Midbrain (tissue), 1 donor: ENCODE measurements around the gene MEGF6.
A peak's percentile ranks its signal among the peaks of the same experiment; 100 is the strongest.

ENCODE experiments used
- DNase-seq: peaks from one replicate; lab custom pipeline; 2025; lab: John Stamatoyannopoulos, UW

MEGF6 gene

DNA sequence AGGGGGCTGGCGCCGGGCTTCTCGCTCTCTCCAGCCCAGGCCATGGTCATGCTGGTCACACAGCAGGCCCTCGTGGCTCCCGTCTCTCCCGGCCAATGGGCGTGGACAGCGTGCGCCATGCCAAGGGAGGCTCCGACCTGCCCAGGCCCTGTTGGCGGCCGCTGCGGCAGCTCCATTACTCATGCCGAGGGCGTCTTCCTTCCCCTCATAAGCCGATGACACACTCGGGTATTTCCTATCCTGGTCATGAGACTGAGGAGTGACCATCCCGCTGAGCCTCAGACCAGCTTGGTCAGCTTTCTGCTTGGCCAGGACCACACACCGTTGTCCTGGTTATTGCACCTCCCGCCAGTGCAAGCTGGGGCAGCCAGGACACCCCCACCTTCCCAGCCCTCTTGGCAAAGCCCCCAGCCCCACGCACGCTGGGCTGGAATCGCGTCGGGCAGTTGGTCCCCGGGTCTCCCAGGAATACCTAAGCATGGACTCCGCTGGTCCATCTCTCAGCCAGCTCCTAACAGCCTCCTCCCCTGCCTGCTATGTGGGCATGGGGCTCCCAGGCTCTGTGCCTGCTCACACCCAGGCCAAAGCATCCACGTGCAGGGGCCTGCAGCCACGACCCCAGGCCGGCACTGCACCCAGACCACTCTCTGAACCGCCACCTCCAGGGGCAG, 107.0 kb downstream of the MEGF6 start:
- peak; percentile 70 for DNase-seq

DNA sequence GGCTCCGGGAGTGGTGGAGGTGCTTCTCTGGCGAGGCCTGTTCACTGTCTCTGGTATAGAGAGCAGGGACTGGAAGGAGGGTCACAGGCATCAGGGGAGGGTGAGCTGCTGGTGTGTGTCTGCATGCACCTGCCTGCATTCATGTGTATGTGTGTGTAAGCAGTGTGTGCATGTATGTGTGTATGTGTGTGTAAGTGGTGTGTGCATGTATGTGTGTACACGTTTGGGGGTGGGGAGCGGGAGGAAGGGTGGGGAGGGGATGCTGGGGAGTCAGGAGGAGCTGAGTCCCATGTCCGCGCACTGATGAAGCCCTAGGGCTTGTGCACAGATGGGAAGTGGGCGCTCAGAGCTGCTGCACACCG, 107.8 kb downstream of the MEGF6 start:
- no peak for DNase-seq

DNA sequence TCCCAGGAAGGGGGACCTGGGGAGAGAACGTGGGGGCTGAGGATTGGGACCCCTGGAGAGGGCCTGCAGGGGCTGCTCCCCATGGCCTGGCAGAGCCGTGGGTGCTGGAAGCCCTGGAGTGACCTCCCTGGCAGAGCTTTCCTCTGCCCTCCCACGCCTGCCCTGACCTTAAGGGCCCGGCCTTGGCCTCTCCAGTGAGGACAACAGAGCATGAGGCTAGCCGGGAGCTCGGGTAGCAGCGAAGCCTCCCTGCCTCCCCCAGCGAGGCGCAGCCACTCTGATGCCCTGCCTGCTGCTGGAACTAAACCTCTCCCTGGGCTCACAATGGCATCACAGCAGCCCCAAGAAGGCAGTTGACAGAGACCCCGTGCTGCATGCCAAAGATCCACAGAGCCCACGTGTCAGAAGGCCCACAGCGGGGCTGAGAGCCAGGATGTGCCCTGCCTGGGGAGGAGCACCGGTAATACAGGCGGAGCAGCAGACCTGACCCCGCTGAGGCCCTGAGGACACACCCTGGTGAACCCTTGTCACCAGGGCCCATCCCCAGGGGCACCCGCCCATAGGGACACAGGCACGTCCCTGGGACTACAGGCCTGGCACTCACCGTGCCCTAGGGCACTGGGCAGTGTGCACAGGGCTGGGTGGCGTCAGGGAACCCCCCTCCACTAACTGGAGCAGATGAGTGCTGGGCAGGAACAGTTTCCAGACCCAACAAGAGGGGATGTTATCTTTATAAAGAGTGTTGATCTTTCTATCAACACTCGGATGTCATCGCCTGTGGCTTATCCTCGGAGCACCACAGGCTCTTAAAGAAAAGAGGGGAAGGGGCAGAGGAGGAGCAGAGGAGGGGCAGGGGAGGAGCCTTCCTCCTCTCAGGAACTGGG, 108.4 kb downstream of the MEGF6 start:
- no peak for DNase-seq

DNA sequence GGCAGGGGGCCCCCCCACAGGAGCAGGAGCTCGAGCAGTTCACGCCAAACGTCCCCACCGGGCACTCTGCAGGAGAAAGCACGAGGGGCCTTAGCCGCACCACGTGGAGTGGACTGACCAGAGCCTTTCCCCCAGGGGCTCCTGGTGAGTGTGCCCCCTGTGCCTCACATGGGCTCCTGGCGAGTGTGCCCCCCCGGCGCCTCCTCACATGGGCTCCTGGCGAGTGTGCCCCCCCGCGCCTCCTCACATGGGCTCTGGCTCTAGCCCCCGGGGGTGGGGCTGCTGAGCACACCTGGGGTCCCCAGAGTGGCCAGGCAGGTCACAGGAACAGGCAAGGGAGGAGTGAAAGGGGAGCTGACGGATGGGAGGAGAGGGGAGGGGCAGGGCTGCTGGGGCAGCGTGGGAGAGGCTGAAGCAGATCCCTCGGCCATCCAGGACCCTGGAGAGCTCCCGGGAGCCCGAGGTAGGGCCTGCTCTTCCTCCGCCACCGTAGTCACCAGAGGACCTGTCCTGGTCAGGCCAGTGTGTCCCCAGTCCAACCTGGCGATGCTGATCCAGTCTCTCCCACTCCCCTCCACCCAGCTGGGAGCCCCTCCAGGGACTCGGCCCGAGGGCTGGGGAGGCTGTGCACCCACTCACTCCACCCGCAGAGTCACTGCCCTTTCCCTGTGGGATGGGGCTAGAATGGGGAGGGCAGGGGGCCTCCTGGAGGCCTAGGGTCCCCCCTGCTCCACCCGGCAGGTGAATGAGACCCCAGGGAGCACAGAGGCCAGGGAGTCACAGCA, 109.3 kb downstream of the MEGF6 start:
- no peak for DNase-seq

DNA sequence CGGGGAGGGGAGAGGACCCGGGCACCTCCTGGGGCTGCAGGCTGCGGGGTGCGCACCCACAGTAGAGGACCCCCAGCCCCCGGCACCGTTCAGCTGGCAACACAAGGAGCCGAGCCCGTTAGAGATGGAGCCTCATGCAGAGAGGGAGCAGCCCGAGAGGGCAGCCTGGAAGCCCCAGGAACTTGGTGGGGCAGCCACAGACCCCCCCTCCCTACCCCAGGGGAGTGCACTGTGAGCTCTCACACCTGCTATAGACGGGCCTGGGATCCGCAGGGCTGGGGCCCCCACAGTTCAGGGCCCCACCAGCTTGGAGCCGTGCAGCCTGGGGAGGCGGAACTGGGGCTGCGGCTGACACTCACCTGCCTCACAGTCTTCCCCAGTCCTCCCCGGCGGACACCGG, 109.9 kb downstream of the MEGF6 start:
- no peak for DNase-seq

DNA sequence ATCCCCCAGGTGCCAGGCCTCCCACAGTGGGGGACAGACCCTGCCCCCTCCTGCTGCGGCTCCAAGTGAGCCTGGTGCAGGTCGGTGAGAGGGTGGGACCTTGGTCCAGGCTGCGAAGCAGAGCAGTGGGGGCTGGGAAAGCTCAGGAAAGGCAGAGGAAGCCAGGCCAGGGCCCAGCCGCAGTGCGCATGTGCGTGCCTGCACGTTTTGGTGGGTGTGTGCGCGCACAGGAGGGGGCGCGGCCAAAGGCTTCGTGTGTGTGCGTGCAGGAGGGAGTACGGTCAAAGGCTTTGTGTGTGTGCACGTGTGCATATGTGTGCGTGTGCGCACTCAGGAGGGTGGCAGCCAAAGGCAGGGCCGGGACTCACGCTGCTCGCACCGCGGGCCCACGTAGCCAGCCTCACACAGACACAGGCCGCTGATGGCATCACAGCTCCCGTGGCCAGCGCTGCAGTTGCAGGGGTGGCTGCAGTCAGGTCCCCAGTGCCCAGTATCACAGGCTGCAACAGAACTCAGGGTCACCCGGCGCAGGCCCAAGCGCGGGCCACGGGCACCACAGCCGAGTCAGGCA, 111.0 kb downstream of the MEGF6 start:
- no peak for DNase-seq

DNA sequence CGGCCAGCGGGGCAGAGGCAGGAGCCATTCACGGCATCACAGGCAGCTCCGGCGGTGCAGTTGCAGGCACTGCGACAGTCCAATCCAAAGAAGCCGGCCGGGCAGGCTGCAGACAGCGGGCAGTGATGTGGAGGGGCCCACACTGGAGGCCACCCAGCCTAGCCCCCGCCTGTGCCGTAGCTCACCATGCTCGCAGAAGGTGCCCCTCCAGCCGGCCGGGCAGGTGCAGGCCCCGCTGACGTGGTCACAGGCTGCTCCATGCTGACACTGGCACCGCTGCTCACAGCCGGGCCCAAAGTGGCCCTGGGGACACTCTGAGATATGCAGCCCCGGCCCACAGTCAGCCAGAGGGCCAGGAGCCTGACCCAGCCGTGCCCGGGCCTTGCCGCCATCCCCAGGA, 111.7 kb downstream of the MEGF6 start:
- no peak for DNase-seq

DNA sequence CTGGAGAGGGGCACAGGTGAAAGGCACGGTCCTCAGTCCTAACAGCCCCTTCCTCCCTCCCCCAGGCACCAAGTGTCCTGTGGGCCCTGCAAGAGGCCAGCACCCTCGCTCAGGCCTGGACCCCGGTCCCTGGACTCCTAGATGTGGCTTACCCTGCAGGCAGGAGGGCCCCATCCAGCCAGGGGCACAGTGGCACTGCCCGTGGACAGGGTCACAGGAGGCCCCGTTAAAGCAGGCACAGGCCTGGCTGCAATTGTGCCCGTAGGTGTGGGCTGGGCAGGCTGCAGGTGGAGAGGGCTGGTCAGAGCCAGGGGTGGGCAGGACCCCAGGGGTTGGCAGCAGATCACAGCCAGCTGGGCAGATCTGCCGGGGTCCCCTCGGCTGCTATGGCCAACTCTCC, 112.3 kb downstream of the MEGF6 start:
- no peak for DNase-seq

DNA sequence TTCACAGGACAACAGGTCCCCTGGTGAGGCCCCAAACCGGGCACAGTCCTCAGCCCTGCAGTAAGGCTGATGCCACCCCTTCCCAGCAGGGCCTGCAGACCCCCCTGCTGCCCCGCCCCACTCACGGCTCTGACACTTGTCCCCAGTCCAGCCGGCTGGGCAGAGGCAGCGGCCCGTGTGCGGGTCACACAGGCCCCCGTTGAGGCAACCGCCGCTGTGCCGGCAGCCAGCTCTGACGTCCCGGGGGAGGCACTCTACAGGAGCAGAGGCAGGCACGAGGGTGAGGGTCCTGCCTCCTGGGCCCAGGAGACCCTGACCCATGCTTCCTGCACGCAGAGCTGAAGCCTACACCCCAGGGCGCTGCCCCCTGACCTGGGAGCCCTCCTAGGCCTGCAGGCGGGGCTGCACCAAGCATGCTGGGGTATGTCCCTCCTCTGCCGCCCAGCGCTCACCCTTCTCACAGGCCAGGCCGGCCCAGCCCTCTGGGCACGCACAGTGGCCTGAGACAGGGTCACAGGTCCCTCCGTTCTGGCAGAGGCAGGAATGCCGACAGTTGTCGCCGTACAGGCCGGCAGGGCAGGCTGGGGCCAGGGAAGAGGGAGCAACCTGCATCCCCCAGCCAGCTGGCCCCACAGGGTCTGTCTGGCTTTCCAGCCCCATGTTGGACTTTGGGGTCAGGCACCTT, 112.9 kb downstream of the MEGF6 start:
- DNase-seq, result no peak

DNA sequence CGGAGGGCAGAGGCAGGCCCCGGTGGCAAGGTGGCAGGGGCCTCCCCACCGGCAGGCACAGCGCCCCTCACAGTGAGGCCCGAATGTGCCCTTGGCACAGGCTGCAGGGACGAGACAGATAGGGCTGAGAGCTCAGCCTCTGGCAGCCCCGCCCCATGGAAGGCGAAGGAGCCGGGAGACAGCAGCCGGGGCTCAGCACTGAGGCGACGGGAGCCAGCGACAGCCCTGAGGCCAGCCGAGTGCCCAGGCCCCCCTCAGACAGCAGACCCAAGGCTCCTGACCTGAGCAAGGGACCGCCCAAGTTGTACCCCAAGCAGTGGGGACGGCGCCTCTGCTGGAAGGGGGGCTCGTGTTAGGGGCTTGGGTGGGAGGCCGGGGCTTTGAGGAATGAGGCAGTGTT, 113.8 kb downstream of the MEGF6 start:
- DNase-seq, result no peak

DNA sequence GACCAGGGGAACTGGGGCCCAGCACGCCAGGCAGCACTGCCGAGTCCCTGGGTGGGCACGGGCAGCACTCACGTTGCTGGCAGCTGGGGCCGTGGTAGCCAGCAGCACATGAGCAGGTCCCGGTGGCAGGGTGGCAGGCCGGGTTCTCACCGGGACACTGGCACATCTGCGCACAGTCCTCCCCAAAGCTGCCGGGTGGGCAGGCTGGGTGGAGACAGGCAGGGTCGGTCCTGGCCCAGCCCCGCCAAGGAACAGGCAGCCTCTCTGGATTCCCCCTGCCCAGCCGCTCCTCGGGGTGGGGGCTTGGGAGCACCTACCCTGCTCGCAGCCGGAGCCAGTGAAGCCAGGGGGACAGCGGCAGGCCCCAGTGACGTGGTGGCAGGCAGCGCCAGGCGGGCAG, 114.4 kb downstream of the MEGF6 start:
- no peak for DNase-seq

DNA sequence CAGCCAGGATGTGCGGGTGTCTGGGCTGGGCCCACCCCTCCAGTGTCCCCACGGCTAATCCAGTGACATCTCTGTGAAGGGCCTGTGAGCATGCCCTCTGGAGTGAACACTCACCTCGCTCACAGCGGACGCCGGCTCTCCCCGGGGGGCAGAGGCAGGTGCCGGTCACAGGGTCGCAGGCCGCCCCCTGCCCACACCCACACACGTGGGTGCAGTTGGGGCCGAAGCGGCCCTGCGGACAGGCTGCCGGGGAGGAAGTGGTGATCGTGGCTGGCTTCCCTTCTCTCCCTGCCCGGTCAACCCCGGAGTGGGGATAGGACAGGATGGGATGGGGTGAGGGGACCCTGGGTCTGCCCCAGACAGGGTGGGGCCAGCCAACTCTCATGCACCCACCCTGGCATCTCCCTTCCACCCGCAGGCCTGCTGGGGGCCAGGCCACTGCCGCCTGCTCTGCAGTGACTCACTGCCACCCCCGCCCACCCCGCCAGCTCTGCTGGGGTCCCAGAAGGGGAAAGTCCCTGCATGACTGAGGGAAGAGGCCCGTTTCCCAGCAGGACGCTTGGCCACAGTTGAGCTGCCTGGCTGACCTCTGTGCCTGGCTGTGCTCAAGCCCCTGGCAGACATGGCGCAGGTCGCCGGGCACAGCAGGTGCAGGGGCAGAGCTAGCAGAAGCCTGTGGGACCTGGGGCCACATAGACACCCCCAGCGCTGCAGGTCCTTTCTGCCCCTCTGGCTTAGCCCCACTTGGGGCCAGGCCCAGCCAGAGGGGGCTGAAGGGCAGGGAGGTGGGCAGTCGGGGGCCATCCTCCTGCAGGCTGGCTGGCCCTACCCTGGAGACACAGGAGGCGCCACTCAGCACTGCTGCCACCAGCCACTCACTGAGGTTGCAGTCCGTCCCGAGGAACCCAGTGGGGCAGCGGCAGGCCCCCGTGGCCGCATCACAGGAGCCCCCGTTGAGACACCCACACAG, 115.2 kb downstream of the MEGF6 start:
- DNase-seq, result no peak

DNA sequence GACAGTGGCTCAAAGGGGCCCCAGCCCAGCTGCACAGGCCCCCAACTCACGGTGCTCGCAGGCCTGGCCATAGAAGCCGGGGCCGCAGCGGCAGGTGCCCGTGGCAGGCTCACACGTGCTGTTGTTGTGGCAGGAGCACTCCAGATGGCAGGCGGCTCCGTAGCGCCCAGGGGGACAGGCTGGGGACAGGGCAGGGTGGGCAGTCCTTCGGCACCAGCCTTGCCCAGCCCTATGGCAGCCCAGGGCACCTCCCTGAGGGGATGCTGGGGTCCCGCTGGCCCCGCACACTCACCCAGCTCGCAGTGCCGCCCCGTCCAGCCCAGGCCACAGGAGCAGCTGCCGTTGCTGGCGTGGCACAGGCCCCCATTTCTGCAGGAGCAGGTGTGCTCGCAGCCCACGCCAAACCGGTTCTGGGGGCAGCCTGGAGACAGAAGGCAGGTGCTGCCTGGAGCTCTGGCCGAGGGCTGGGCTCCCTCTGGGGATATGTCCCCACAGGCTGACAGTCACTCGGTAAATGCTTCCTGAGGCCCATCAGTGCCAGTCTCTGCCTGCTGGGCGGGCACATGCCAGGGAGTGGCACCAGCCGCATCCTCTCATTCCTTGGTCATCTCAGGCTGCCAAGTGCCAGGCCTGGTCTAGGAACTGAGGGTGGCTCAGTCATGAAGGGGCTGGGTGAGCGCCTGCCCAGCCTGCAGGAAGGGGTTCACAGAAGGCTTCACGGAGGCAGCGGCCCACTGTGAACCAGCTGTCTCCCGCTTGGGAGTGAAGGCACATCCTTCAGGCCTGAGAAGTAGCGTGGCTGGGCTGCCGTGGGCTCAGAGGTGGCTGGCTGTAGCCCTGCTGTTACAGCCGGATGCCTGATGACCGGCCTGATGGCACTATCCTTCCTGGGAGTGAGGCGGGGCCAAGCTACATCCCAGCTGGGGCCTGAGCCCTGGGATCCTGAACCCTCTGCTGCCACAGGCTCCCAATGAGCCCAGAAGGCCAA, 116.7 kb downstream of the MEGF6 start:
- no peak for DNase-seq

DNA sequence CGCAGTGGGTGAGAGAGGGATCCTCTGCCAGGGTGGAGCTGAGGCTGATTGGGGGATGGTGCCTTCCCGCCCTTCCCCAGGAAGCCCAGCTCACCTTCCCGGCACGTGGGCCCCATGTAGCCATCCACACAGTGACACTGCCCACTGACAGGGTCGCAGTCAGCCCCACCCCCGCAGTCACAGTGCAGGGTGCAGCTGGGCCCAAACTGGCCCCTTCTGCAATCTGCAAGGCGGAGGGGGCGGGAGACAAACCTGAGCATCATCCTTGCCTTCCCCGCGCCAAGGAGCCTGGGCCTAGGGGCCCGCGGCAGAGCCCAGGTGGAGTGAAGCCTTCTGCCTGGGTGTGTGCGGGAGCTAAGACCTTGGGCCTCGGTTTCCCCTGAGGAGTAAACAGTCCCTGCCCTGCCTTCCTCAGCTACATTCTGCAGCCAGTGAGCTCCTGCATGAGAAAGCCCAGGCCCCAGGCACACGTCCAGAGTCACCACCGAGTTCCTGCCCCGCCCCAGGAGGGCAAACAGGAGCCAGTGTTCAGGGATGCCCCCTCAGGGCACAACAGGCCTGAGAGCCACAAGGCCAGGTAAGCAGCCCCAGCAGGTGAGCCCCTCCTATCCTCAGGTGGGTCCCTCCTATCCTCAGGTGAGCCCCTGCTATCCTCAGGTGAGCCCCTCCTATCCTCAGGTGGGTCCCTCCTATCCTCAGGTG, 118.6 kb downstream of the MEGF6 start:
- no peak for DNase-seq

DNA sequence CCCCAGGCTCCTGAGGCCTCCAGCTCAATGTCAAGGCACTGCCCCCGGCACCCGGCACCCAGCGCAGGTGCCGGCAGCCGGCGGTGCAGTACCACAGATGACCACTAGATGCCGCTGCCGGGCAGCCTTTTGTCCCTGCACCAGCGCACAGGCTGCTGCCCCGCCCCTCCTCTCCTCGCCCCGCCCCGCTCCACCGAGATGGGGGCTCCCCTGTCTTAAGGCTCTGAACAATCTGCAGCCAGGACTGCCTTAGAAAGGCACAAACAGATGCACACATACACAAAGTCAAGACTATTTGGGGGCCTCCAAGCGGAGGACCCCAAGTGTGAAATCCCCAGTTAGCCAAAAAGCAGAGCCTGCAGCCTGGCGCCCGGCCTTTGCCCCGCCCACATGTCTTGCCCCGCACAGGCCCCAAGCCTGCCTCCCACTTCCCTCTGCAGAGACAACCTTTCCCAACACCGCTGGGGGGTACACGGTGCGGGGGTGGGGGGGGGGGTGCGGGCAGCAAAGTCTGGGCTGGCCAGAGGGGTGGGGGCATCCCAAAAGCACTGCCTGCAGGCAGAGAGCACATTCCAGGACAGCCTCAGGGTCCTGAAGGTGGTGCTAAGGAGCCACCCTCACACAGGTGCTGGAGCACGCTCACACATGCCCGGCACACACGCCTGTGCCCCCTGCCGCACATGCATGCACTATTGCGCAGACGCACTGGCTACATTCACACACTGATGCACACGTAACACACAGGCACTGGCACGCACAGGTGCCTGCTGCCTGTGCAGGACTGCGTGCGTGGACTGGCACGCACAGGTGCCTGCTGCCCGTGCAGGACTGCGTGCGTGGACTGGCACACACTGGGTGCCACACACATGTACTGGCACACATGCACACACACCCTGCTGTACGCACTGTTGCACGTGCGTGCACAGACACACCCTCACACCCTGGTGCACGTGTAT, 119.7 kb downstream of the MEGF6 start:
- DNase-seq, result peak; percentile 74

DNA sequence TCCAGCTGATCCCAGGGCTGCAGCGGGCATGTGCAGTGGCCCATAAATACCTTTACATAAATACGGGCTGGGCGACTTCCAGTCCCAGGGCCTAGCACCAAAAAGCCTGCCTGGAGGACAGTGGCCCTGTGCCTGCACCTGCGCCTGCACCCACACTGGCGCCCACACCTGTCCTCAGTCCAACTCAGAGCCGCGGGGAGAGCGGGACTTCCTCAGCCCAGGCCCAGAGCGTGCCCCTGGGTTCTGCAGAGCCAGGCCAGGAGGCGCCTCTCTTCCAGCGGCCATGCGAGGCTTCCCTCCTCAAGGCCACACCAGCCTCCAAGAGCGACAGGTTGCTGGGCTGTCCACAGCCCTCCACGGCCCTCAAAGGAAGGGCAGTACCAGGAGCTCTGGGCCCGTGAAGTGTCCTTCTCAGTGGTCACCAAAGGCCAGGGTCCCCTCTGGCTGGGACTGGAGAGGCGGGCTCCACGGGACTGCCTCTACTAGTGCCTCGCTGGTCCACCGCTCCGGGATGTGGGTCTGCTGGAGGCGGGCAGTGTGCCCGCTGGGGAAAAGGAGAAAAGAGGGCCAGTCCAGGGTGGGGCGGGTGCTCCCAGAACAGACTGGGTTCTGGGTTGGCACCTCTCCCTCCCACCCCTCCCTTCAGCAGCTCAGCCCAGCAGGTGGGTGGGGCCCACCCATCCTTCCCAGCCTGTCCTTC, 121.1 kb downstream of the MEGF6 start:
- DNase-seq, result no peak

DNA sequence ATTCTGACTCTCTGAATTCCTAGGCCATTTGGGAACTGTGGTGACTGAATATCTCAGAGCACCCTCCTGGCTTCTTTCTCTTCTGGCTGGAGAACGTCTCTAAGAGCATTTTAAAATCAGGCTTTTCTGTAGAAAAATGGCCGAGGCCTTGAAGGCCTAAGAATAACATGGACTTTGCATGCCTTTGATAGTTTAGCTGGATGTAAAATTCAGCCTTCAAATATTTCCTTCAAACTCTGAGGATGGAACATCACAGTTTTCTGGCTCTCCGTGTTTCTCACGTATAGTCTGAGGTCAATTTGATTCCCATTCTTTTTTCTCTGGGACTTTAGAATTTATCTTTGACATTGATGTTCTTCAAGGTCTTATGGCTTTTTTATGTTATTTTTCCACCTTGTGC, 122.9 kb downstream of the MEGF6 start:
- DNase-seq, result no peak
